Endodermal cell (in vitro differentiated cells): Measurements from ENCODE around the gene FYN. TPM values are rescaled to one million over a fixed set of nuclear protein-coding genes. Genes with fewer than 3 reads are reported as not detected.
A peak's percentile ranks its signal among the peaks of the same experiment; 100 is the strongest.

Source experiments
- DNase-seq: peaks from one replicate; pipeline ENCODE4 v3.0.0-alpha.2; 2017
- H3K27ac ChIP-seq: 2 replicates; pipeline ENCODE4 v1.5.1; 2013; ENCODE audit warnings: mild to moderate bottlenecking, low read depth, low read length, moderate library complexity
- H3K27me3 ChIP-seq: 2 replicates; pipeline ENCODE4 v1.6.1; 2013; ENCODE audit warnings: mild to moderate bottlenecking, low read length, moderate library complexity; ENCODE audit not compliant: insufficient read depth, control insufficient read depth, poor library complexity, severe bottlenecking
- H3K36me3 ChIP-seq: 2 replicates; pipeline ENCODE4 v1.7.0; 2013; ENCODE audit warnings: mild to moderate bottlenecking, low read length, moderate library complexity; ENCODE audit not compliant: control insufficient read depth, insufficient read depth
- H3K4me1 ChIP-seq: one replicate; pipeline ENCODE4 v1.7.0; 2013; ENCODE audit warnings: low read length; ENCODE audit not compliant: control insufficient read depth, insufficient read depth
- H3K4me3 ChIP-seq: 2 replicates; pipeline ENCODE4 v1.5.1; 2013; ENCODE audit warnings: mild to moderate bottlenecking, low read length, moderate library complexity
- H3K9ac ChIP-seq: 2 replicates; pipeline ENCODE4 v1.6.1; 2013; ENCODE audit warnings: mild to moderate bottlenecking, low read length, moderate library complexity; ENCODE audit not compliant: poor library complexity, severe bottlenecking; ENCODE audit errors: extremely low read depth
- H3K9me3 ChIP-seq: 2 replicates; pipeline ENCODE4 v1.6.1; 2013; ENCODE audit warnings: mild to moderate bottlenecking, low read length, moderate library complexity; ENCODE audit not compliant: control insufficient read depth
- H3K27ac Mint-ChIP-seq: 2 replicates; pipeline ENCODE4 v1.8.0; 2020; ENCODE audit warnings: mixed read lengths
- H3K27me3 Mint-ChIP-seq: 2 replicates; pipeline ENCODE4 v1.8.0; 2021; ENCODE audit warnings: mild to moderate bottlenecking, mixed read lengths; ENCODE audit not compliant: insufficient read depth
- H3K36me3 Mint-ChIP-seq: 2 replicates; pipeline ENCODE4 v1.8.0; 2020; ENCODE audit warnings: low read depth, mixed read lengths
- H3K4me1 Mint-ChIP-seq: 2 replicates; pipeline ENCODE4 v1.8.0; 2020; ENCODE audit warnings: mixed read lengths
- H3K4me3 Mint-ChIP-seq: 2 replicates; pipeline ENCODE4 v1.8.0; 2020; ENCODE audit warnings: mild to moderate bottlenecking, moderate library complexity, mixed read lengths
- H3K9me3 Mint-ChIP-seq: 2 replicates; pipeline ENCODE4 v1.8.0; 2020; ENCODE audit warnings: mild to moderate bottlenecking, mixed read lengths
- WGBS, 2 experiments: methylation state at CpG; one replicate each; pipeline versions ENCODE4 v1.1.5 to v1.1.7; 2013; ENCODE audit warnings: missing lambda C conversion rate in 2 of 2, mixed read lengths in 1 of 2; ENCODE audit not compliant: insufficient coverage in 1 of 2, insufficient read length in 1 of 2; 5-methylcytosine and 5-hydroxymethylcytosine counted together
- total RNA-seq, 2 donors: library from RNA; stranded (reverse); fragmentation: NEBNext Ultra II Directional in 1 of 2; extraction: Animal tissue kit (Norgen Biotek cat#: 25700) in 1 of 2; gene quantifications; 2 replicates in 1 of 2; 3 replicates in 1 of 2; pipeline ENCODE4 v1.2.1, GENCODE V29; 2021
- TF ChIP-seq, protein P1 (sequence below): fragments of 200-600 bp; sonication (generic); conservative IDR thresholded peaks from 2 replicates; pipeline ENCODE4 v1.5.0; 2021; ENCODE audit warnings: antibody characterized with exemption, mild to moderate bottlenecking

FYN gene
- total RNA-seq, 2 donors from 2014 or later, result 70.0 to 96.4 TPM

- Histone ChIP-seq H3K27me3 (no peaks in the 10 kb centered on the region), H3K4me1 (peaks cover 35% of the 10 kb centered on the region), H3K9ac (no peak overlapping the region), H3K4me3 (no peak overlapping the region), H3K9me3 (no peaks in the 10 kb centered on the region), H3K36me3 (no peaks in the 10 kb centered on the region), H3K27ac (peak overlapping the region; percentile 39)
- H3K36me3 Mint-ChIP-seq, result peaks cover 3% of the 10 kb centered on the region
- peaks cover 46% of the 10 kb centered on the region for H3K4me1 Mint-ChIP-seq
- TF ChIP-seq, protein P1, sequence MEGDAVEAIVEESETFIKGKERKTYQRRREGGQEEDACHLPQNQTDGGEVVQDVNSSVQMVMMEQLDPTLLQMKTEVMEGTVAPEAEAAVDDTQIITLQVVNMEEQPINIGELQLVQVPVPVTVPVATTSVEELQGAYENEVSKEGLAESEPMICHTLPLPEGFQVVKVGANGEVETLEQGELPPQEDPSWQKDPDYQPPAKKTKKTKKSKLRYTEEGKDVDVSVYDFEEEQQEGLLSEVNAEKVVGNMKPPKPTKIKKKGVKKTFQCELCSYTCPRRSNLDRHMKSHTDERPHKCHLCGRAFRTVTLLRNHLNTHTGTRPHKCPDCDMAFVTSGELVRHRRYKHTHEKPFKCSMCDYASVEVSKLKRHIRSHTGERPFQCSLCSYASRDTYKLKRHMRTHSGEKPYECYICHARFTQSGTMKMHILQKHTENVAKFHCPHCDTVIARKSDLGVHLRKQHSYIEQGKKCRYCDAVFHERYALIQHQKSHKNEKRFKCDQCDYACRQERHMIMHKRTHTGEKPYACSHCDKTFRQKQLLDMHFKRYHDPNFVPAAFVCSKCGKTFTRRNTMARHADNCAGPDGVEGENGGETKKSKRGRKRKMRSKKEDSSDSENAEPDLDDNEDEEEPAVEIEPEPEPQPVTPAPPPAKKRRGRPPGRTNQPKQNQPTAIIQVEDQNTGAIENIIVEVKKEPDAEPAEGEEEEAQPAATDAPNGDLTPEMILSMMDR, result no peak
- peak overlapping the region; percentile 1 for H3K4me3 Mint-ChIP-seq
- DNase-seq, result no peak
- no peaks in the 10 kb centered on the region for H3K9me3 Mint-ChIP-seq
- H3K27me3 Mint-ChIP-seq, result peaks cover under 1% of the 10 kb centered on the region
- WGBS, 2 experiments, result 69 to 84% methylated on average over 4 to 8 of the region's 8 CpGs
- peak overlapping the region; percentile 67 for H3K27ac Mint-ChIP-seq
Measured at GRCh38 chr6:111775145-111775922, 97.9 kb downstream of the FYN start.

GRCh38 chr6:111774346-111774703, 98.9 kb downstream of the FYN start:
- Mint-ChIP-seq H3K27ac (no peak overlapping the region), H3K36me3 (peaks cover 3% of the 10 kb centered on the region), H3K27me3 (peaks cover 6% of the 10 kb centered on the region), H3K4me1 (peaks cover 51% of the 10 kb centered on the region), H3K9me3 (no peaks in the 10 kb centered on the region), H3K4me3 (no peak overlapping the region)
- Histone ChIP-seq H3K27me3 (no peaks in the 10 kb centered on the region), H3K27ac (peak overlapping the region; percentile 5), H3K9ac (no peak overlapping the region), H3K4me1 (peaks cover 35% of the 10 kb centered on the region), H3K36me3 (no peaks in the 10 kb centered on the region), H3K4me3 (no peak overlapping the region), H3K9me3 (no peaks in the 10 kb centered on the region)
- WGBS, 2 experiments, result 86 to 100% methylated on average over 1 of the region's 1 CpG
- TF ChIP-seq, protein P1, result no peak
- DNase-seq, result no peak

GRCh38 chr6:111773501-111774345, 99.5 kb downstream of the FYN start:
- WGBS, 2 experiments, result 76 to 91% methylated on average over 4 to 5 of the region's 7 CpGs
- no peaks in the 10 kb centered on the region for H3K27me3 ChIP-seq
- H3K36me3 Mint-ChIP-seq, result peaks cover 3% of the 10 kb centered on the region
- TF ChIP-seq, protein P1, result no peak
- H3K4me1 ChIP-seq, result peaks cover 35% of the 10 kb centered on the region
- H3K9ac ChIP-seq, result no peak overlapping the region
- no peak overlapping the region for H3K4me3 ChIP-seq
- H3K9me3 Mint-ChIP-seq, result no peaks in the 10 kb centered on the region
- H3K4me1 Mint-ChIP-seq, result peaks cover 56% of the 10 kb centered on the region
- no peak overlapping the region for H3K27ac Mint-ChIP-seq
- H3K27ac ChIP-seq, result peak overlapping the region; percentile 5
- H3K9me3 ChIP-seq, result no peaks in the 10 kb centered on the region
- H3K36me3 ChIP-seq, result no peaks in the 10 kb centered on the region
- no peak overlapping the region for H3K4me3 Mint-ChIP-seq
- no peak for DNase-seq
- peaks cover 10% of the 10 kb centered on the region for H3K27me3 Mint-ChIP-seq
